ENCODE results near the gene SRPRB. TPM values are rescaled to one million over a fixed set of nuclear protein-coding genes. Genes with fewer than 3 reads are reported as not detected.

The SRPRB gene
- total and polyA plus RNA-seq, 2 experiments from 2014 or later, result 25.6 to 36.0 TPM

DNA sequence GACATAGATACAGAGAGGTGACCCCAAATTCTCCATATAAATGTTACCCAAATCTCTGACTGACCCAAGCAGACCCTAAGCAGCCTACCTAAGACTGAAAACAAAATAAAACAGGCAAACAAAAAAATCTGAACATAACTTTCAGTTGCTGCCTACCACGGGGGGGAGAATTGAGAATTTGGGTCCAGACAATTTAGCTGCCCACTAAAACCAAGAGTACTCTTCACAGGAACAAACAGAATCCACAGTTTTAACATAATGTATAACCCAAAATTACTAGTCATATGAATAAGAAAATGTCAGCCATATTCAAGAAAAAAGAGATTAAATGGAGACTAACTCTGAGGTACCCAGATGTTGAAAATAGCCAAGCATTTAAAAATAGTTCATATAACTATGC is 44.4 kb downstream of the SRPRB start:
- H3K4me2 ChIP-seq, result no peak overlapping the region
- peaks cover 10% of the 10 kb centered on the region for H3K4me1 Mint-ChIP-seq
- TF ChIP-seq, protein P1, sequence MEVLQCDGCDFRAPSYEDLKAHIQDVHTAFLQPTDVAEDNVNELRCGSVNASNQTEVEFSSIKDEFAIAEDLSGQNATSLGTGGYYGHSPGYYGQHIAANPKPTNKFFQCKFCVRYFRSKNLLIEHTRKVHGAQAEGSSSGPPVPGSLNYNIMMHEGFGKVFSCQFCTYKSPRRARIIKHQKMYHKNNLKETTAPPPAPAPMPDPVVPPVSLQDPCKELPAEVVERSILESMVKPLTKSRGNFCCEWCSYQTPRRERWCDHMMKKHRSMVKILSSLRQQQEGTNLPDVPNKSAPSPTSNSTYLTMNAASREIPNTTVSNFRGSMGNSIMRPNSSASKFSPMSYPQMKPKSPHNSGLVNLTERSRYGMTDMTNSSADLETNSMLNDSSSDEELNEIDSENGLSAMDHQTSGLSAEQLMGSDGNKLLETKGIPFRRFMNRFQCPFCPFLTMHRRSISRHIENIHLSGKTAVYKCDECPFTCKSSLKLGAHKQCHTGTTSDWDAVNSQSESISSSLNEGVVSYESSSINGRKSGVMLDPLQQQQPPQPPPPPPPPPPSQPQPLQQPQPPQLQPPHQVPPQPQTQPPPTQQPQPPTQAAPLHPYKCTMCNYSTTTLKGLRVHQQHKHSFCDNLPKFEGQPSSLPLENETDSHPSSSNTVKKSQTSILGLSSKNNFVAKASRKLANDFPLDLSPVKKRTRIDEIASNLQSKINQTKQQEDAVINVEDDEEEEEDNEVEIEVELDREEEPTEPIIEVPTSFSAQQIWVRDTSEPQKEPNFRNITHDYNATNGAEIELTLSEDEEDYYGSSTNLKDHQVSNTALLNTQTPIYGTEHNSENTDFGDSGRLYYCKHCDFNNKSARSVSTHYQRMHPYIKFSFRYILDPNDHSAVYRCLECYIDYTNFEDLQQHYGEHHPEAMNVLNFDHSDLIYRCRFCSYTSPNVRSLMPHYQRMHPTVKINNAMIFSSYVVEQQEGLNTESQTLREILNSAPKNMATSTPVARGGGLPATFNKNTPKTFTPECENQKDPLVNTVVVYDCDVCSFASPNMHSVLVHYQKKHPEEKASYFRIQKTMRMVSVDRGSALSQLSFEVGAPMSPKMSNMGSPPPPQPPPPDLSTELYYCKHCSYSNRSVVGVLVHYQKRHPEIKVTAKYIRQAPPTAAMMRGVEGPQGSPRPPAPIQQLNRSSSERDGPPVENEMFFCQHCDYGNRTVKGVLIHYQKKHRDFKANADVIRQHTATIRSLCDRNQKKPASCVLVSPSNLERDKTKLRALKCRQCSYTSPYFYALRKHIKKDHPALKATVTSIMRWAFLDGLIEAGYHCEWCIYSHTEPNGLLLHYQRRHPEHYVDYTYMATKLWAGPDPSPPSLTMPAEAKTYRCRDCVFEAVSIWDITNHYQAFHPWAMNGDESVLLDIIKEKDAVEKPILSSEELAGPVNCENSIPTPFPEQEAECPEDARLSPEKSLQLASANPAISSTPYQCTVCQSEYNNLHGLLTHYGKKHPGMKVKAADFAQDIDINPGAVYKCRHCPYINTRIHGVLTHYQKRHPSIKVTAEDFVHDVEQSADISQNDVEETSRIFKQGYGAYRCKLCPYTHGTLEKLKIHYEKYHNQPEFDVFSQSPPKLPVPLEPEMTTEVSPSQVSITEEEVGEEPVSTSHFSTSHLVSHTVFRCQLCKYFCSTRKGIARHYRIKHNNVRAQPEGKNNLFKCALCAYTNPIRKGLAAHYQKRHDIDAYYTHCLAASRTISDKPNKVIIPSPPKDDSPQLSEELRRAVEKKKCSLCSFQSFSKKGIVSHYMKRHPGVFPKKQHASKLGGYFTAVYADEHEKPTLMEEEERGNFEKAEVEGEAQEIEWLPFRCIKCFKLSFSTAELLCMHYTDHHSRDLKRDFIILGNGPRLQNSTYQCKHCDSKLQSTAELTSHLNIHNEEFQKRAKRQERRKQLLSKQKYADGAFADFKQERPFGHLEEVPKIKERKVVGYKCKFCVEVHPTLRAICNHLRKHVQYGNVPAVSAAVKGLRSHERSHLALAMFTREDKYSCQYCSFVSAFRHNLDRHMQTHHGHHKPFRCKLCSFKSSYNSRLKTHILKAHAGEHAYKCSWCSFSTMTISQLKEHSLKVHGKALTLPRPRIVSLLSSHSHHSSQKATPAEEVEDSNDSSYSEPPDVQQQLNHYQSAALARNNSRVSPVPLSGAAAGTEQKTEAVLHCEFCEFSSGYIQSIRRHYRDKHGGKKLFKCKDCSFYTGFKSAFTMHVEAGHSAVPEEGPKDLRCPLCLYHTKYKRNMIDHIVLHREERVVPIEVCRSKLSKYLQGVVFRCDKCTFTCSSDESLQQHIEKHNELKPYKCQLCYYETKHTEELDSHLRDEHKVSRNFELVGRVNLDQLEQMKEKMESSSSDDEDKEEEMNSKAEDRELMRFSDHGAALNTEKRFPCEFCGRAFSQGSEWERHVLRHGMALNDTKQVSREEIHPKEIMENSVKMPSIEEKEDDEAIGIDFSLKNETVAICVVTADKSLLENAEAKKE (CRISPR knock-in tag; IDR thresholded peaks at IDR 0.05), result no peak
- no peak for TF ChIP-seq POLR2AphosphoS5 (IDR thresholded peaks at IDR 0.05; ENCODE audit: low read depth)
- TF ChIP-seq, protein P2, sequence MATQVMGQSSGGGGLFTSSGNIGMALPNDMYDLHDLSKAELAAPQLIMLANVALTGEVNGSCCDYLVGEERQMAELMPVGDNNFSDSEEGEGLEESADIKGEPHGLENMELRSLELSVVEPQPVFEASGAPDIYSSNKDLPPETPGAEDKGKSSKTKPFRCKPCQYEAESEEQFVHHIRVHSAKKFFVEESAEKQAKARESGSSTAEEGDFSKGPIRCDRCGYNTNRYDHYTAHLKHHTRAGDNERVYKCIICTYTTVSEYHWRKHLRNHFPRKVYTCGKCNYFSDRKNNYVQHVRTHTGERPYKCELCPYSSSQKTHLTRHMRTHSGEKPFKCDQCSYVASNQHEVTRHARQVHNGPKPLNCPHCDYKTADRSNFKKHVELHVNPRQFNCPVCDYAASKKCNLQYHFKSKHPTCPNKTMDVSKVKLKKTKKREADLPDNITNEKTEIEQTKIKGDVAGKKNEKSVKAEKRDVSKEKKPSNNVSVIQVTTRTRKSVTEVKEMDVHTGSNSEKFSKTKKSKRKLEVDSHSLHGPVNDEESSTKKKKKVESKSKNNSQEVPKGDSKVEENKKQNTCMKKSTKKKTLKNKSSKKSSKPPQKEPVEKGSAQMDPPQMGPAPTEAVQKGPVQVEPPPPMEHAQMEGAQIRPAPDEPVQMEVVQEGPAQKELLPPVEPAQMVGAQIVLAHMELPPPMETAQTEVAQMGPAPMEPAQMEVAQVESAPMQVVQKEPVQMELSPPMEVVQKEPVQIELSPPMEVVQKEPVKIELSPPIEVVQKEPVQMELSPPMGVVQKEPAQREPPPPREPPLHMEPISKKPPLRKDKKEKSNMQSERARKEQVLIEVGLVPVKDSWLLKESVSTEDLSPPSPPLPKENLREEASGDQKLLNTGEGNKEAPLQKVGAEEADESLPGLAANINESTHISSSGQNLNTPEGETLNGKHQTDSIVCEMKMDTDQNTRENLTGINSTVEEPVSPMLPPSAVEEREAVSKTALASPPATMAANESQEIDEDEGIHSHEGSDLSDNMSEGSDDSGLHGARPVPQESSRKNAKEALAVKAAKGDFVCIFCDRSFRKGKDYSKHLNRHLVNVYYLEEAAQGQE (IDR thresholded peaks at IDR 0.05; ENCODE audit: unreplicated experiment), result no peak
- no peak for TF ChIP-seq ZNF114 (CRISPR knock-in tag; IDR thresholded peaks at IDR 0.05)
- TF ChIP-seq CREB1 (CRISPR knock-in tag; IDR thresholded peaks at IDR 0.05; ENCODE audit: low read depth), result no peak
- TF ChIP-seq JUNB (IDR thresholded peaks at IDR 0.05; ENCODE audit: unreplicated experiment), result no peak
- TF ChIP-seq, protein P3, sequence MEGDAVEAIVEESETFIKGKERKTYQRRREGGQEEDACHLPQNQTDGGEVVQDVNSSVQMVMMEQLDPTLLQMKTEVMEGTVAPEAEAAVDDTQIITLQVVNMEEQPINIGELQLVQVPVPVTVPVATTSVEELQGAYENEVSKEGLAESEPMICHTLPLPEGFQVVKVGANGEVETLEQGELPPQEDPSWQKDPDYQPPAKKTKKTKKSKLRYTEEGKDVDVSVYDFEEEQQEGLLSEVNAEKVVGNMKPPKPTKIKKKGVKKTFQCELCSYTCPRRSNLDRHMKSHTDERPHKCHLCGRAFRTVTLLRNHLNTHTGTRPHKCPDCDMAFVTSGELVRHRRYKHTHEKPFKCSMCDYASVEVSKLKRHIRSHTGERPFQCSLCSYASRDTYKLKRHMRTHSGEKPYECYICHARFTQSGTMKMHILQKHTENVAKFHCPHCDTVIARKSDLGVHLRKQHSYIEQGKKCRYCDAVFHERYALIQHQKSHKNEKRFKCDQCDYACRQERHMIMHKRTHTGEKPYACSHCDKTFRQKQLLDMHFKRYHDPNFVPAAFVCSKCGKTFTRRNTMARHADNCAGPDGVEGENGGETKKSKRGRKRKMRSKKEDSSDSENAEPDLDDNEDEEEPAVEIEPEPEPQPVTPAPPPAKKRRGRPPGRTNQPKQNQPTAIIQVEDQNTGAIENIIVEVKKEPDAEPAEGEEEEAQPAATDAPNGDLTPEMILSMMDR (conservative IDR thresholded peaks at IDR 0.05; ENCODE audit: low read depth in 2 of 2), result no peak
- no peak for TF ChIP-seq ZNF331 (CRISPR knock-in tag; IDR thresholded peaks at IDR 0.05; ENCODE audit: low read depth)
- no peak for TF ChIP-seq EZH2 (IDR thresholded peaks at IDR 0.05; ENCODE audit: low read depth, unreplicated experiment)
- no peak for TF ChIP-seq NANOG (IDR thresholded peaks at IDR 0.05; ENCODE audit: borderline replicate concordance)
- H3K4me3 ChIP-seq, result no peak overlapping the region
- no peaks in the 10 kb centered on the region for H3K36me3 Mint-ChIP-seq (ENCODE audit: low read depth)
- H3K79me2 ChIP-seq (replicated peaks; ENCODE audit: insufficient read depth), result no peaks in the 10 kb centered on the region
- H2AFZ ChIP-seq, result no peak overlapping the region
- no peak for DNase-seq (ENCODE audit: low spot score)
- no peak overlapping the region for H3K27ac Mint-ChIP-seq
- no peaks in the 10 kb centered on the region for H3K9me2 ChIP-seq (ENCODE audit: insufficient read depth)
- no peaks in the 10 kb centered on the region for H3K36me3 ChIP-seq (ENCODE audit: insufficient read depth)
- H3K4me3 Mint-ChIP-seq, result no peak overlapping the region
- ATAC-seq, result no peak
- H3K9me3 Mint-ChIP-seq, result no peaks in the 10 kb centered on the region
- no peaks in the 10 kb centered on the region for H3F3A ChIP-seq (replicated peaks; ENCODE audit: low read depth)
- peaks cover 7% of the 10 kb centered on the region; the same call in 1 of the 2 replicates for H3K4me1 ChIP-seq (ENCODE audit: insufficient read depth)
- no peaks in the 10 kb centered on the region for H4K20me1 ChIP-seq (replicated peaks; ENCODE audit: insufficient read depth)
- no peaks in the 10 kb centered on the region for H3K27me3 ChIP-seq (ENCODE audit: insufficient read depth)
- H3K27me3 Mint-ChIP-seq (ENCODE audit: insufficient read depth, low read depth, poor library complexity), result peaks cover 3% of the 10 kb centered on the region
- no peak overlapping the region for H3K27ac ChIP-seq (ENCODE audit: low read depth)
